Parathyroid adenoma (tissue), 2 donors: ENCODE measurements around the gene IQSEC2.

Experiments used
- H2AFZ ChIP-seq: fragments of 300-600 bp; sonication (generic); one replicate; pipeline ENCODE4 v1.7.0; 2017; ENCODE audit warnings: antibody characterized with exemption, mild to moderate bottlenecking
- H3K27ac ChIP-seq: fragments of 300-600 bp; sonication (generic); one replicate; pipeline ENCODE4 v1.7.0; 2017
- H3K27me3 ChIP-seq: fragments of 300-600 bp; sonication (generic); one replicate; pipeline ENCODE4 v1.7.0; 2017; ENCODE audit warnings: low read length; ENCODE audit not compliant: control insufficient read depth, insufficient read depth
- H3K36me3 ChIP-seq: fragments of 300-600 bp; sonication (generic); one replicate; pipeline ENCODE4 v1.7.0; 2017; ENCODE audit warnings: low read length; ENCODE audit not compliant: control insufficient read depth, insufficient read depth
- H3K4me1 ChIP-seq: fragments of 300-600 bp; sonication (generic); one replicate; pipeline ENCODE4 v1.7.0; 2017; ENCODE audit warnings: control low read depth
- H3K4me2 ChIP-seq: fragments of 300-600 bp; sonication (generic); one replicate; pipeline ENCODE4 v1.7.0; 2017; ENCODE audit warnings: low read length
- H3K4me3 ChIP-seq: fragments of 300-600 bp; sonication (generic); one replicate; pipeline ENCODE4 v1.7.0; 2017; ENCODE audit warnings: low read depth, low read length
- H3K79me2 ChIP-seq: fragments of 300-600 bp; sonication (generic); one replicate; pipeline ENCODE4 v1.7.0; 2017; ENCODE audit warnings: control low read depth
- H3K9ac ChIP-seq: fragments of 300-600 bp; sonication (generic); one replicate; pipeline ENCODE4 v1.7.0; 2017; ENCODE audit warnings: mild to moderate bottlenecking
- H3K9me3 ChIP-seq: fragments of 300-600 bp; sonication (generic); one replicate; pipeline ENCODE4 v1.7.0; 2017; ENCODE audit warnings: low read length; ENCODE audit not compliant: control insufficient read depth
- TF ChIP-seq, protein P1 (sequence below): fragments of 300-600 bp; sonication (generic); IDR thresholded peaks from one replicate; pipeline ENCODE4 v1.7.0; 2017; ENCODE audit warnings: antibody characterized with exemption, mild to moderate bottlenecking
- donor health status: primary hyperparathyroidism.

The IQSEC2 gene

GRCh38 chrX:53318766-53319353 lies 37.5 kb upstream of the IQSEC2 start:
- TF ChIP-seq, protein P1, sequence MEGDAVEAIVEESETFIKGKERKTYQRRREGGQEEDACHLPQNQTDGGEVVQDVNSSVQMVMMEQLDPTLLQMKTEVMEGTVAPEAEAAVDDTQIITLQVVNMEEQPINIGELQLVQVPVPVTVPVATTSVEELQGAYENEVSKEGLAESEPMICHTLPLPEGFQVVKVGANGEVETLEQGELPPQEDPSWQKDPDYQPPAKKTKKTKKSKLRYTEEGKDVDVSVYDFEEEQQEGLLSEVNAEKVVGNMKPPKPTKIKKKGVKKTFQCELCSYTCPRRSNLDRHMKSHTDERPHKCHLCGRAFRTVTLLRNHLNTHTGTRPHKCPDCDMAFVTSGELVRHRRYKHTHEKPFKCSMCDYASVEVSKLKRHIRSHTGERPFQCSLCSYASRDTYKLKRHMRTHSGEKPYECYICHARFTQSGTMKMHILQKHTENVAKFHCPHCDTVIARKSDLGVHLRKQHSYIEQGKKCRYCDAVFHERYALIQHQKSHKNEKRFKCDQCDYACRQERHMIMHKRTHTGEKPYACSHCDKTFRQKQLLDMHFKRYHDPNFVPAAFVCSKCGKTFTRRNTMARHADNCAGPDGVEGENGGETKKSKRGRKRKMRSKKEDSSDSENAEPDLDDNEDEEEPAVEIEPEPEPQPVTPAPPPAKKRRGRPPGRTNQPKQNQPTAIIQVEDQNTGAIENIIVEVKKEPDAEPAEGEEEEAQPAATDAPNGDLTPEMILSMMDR = no peak
- Histone ChIP-seq H2AFZ (no peak overlapping the region), H3K27me3 (no peaks in the 10 kb centered on the region), H3K36me3 (no peaks in the 10 kb centered on the region), H3K4me3 (no peak overlapping the region), H3K27ac (no peak overlapping the region), H3K4me1 (no peaks in the 10 kb centered on the region), H3K79me2 (peaks cover 3% of the 10 kb centered on the region), H3K4me2 (no peak overlapping the region), H3K9ac (no peak overlapping the region), H3K9me3 (no peaks in the 10 kb centered on the region)

GRCh38 chrX:53317365-53318069 lies 36.1 kb upstream of the IQSEC2 start:
- Histone ChIP-seq H3K4me1 (no peaks in the 10 kb centered on the region), H3K4me3 (no peak overlapping the region), H3K36me3 (no peaks in the 10 kb centered on the region), H3K9ac (no peak overlapping the region), H3K4me2 (no peak overlapping the region), H3K79me2 (peaks cover 3% of the 10 kb centered on the region), H3K27ac (no peak overlapping the region), H2AFZ (no peak overlapping the region), H3K27me3 (no peaks in the 10 kb centered on the region), H3K9me3 (no peaks in the 10 kb centered on the region)
- TF ChIP-seq, protein P1 = peak; percentile 69

- Histone ChIP-seq H3K27me3 (no peaks in the 10 kb centered on the region), H3K9ac (no peak overlapping the region)
Observed at GRCh38 chrX:53316860-53317237, 35.5 kb upstream of the IQSEC2 start.

DNA sequence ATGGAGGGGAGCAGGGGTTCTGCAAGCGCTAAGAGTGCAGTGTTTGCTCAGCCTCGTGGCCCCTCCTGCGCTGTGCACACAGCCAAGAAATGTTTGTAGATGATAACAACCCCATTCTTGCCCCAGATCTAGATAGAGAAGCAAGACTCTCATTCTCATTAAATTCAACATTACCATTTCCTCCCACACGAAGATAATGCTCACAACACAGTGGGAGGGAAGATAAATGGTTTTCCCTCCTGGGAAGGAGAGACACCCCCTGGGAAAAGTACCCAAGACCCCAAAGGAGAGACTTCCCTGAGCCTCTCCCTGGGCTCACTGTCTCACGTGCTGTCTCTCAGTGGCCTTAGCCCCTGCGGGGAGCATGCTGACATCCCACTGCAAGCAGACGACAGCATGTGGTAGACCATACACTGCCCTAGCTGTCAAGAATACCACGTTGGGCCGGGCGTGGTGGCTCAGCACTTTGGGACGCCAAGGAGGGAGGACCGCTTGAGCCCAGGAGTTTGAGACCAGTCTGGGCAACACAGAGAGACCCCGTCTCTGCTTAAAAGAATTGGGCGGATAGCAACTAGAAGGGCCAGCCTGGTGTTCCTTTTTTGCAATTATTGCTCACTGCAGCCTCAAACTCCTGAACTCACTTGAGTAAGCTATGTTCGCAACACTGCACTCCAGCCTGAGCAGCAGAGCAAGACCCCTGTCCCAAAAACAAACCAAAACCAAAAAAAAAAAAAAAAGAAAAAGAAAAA lies 34.9 kb upstream of the IQSEC2 start:
- Histone ChIP-seq H3K27ac (no peak overlapping the region), H3K4me1 (no peaks in the 10 kb centered on the region), H2AFZ (no peak overlapping the region), H3K36me3 (no peaks in the 10 kb centered on the region), H3K4me3 (no peak overlapping the region), H3K27me3 (no peaks in the 10 kb centered on the region), H3K9ac (no peak overlapping the region), H3K79me2 (peaks cover 3% of the 10 kb centered on the region), H3K9me3 (no peaks in the 10 kb centered on the region), H3K4me2 (no peak overlapping the region)
- TF ChIP-seq, protein P1 = no peak

More at GRCh38 chrX:53316860-53317237, 35.5 kb upstream of the IQSEC2 start:
- Histone ChIP-seq H3K9me3 (no peaks in the 10 kb centered on the region), H3K4me2 (no peak overlapping the region), H2AFZ (no peak overlapping the region), H3K4me1 (no peaks in the 10 kb centered on the region), H3K79me2 (peaks cover 3% of the 10 kb centered on the region), H3K27ac (no peak overlapping the region), H3K4me3 (no peak overlapping the region), H3K36me3 (no peaks in the 10 kb centered on the region)
- TF ChIP-seq, protein P1 = no peak
